Right ventricle myocardium inferior (tissue), 1 donor: ENCODE data around the gene C6orf47. TPM values are rescaled to one million over a fixed set of nuclear protein-coding genes. Genes with fewer than 3 reads are reported as not detected.

Experiments used
- microRNA-seq: library from miRNA; unstranded; fragments of <30 nt; microRNA quantifications from one replicate; pipeline ENCODE4 v1.2.0, GENCODE V29; 2020
- total RNA-seq: library from RNA; stranded (reverse); fragmentation: NEBNext Ultra II Directional; extraction: Animal tissue kit (Norgen Biotek cat#: 25700); gene quantifications from one replicate; pipeline ENCODE4 v1.2.1, GENCODE V29; 2021
- donor health status: DM: no; HTN: yes; CAD: no; lungs with severe emphysema.

The C6orf47 gene
- total RNA-seq, 1 donor from 2014 or later: 17.0 TPM

Small RNA genes lying within 50 kb of the gene (microRNA-seq; reads per million reads assigned to microRNA genes)
- gene MIR4646 (not detected), gene MIR6832 (not detected)

Other genes with a start within 250 kb of the C6orf47 start
- 1.5 TPM for gene MICB, start 162.6 kb downstream of the C6orf47 start, total RNA-seq
- not detected for gene MCCD1, start 131.8 kb downstream of the C6orf47 start, total RNA-seq
- 159 TPM for gene DDX39B, start 118.8 kb downstream of the C6orf47 start, total RNA-seq
- 2.2 TPM for gene ATP6V1G2, start 114.2 kb downstream of the C6orf47 start, total RNA-seq
- gene NFKBIL1, start 113.2 kb downstream of the C6orf47 start, total RNA-seq: 10.8 TPM
- not detected for gene LTA, start 88.5 kb downstream of the C6orf47 start, total RNA-seq
- 0.51 TPM for gene TNF, start 85.2 kb downstream of the C6orf47 start, total RNA-seq
- gene LTB, start 78.4 kb downstream of the C6orf47 start, total RNA-seq: 1.6 TPM
- gene LST1, start 74.5 kb downstream of the C6orf47 start, total RNA-seq: 9.0 TPM
- 0.49 TPM for gene NCR3, start 67.8 kb downstream of the C6orf47 start, total RNA-seq
- 22.1 TPM for gene AIF1, start 45.5 kb downstream of the C6orf47 start, total RNA-seq
- 82.7 TPM for gene PRRC2A, start 40.1 kb downstream of the C6orf47 start, total RNA-seq
- gene BAG6, start 8.1 kb downstream of the C6orf47 start, total RNA-seq: 260 TPM
- gene APOM, start 4.9 kb downstream of the C6orf47 start, total RNA-seq: 0.87 TPM
- gene GPANK1, start 4.2 kb upstream of the C6orf47 start, total RNA-seq: 17.1 TPM
- 97.3 TPM for gene CSNK2B, start 5.3 kb upstream of the C6orf47 start, total RNA-seq
- 3.9 TPM for gene LY6G5B, start 9.2 kb upstream of the C6orf47 start, total RNA-seq
- 1.5 TPM for gene LY6G5C, start 20.3 kb upstream of the C6orf47 start, total RNA-seq
- gene ABHD16A, start 42.5 kb upstream of the C6orf47 start, total RNA-seq: 26.9 TPM
- not detected for gene LY6G6F, start 46.1 kb upstream of the C6orf47 start, total RNA-seq
- gene LY6G6D, start 54.6 kb upstream of the C6orf47 start, total RNA-seq: not detected
- gene LY6G6C, start 61.0 kb upstream of the C6orf47 start, total RNA-seq: not detected
- gene MPIG6B, start 62.6 kb upstream of the C6orf47 start, total RNA-seq: 0.70 TPM
- gene DDAH2, start 68.5 kb upstream of the C6orf47 start, total RNA-seq: 40.6 TPM
- gene CLIC1, start 75.8 kb upstream of the C6orf47 start, total RNA-seq: 102 TPM
- 2.0 TPM for gene MSH5, start 79.2 kb upstream of the C6orf47 start, total RNA-seq
- gene SAPCD1, start 101.9 kb upstream of the C6orf47 start, total RNA-seq: 0.57 TPM
- gene VWA7, start 116.5 kb upstream of the C6orf47 start, total RNA-seq: 12.1 TPM
- 29.7 TPM for gene VARS1, start 135.0 kb upstream of the C6orf47 start, total RNA-seq
- gene LSM2, start 146.2 kb upstream of the C6orf47 start, total RNA-seq: 24.6 TPM
- 1.6 TPM for gene HSPA1L, start 154.5 kb upstream of the C6orf47 start, total RNA-seq
- gene HSPA1A, start 154.8 kb upstream of the C6orf47 start, total RNA-seq: 298 TPM
- 215 TPM for gene HSPA1B, start 167.0 kb upstream of the C6orf47 start, total RNA-seq
- 25.6 TPM for gene NEU1, start 202.0 kb upstream of the C6orf47 start, total RNA-seq
- gene SLC44A4, start 218.2 kb upstream of the C6orf47 start, total RNA-seq: not detected
- gene EHMT2, start 236.9 kb upstream of the C6orf47 start, total RNA-seq: 16.8 TPM
- 3.2 TPM for gene ZBTB12, start 241.3 kb upstream of the C6orf47 start, total RNA-seq